B cell (primary cell): Measurements from ENCODE around the gene POLD2.

Experiments used
- CTCF ChIP-seq: fragments of 200-600 bp; IDR thresholded peaks from one replicate; pipeline ENCODE4 v1.8.0; 2022; ENCODE audit warnings: antibody characterized with exemption, mild to moderate bottlenecking
- EZH2 ChIP-seq: IDR thresholded peaks from 2 replicates; pipeline ENCODE4 v1.6.1; 2012; ENCODE audit warnings: borderline replicate concordance, low read depth, mild to moderate bottlenecking, moderate library complexity, low read length; ENCODE audit not compliant: insufficient read depth, poor library complexity, severe bottlenecking

GRCh38 chr7:44076101-44076895 is 47.0 kb downstream of the POLD2 start:
- no peak for TF ChIP-seq CTCF
- no peak for TF ChIP-seq EZH2
